T1000 (cell line): ENCODE measurements around the gene SYVN1.

Experiments
- DNase-seq: peaks from one replicate; lab custom pipeline; 2025; ENCODE audit warnings: mixed read lengths; lab: John Stamatoyannopoulos, UW

Gene SYVN1

DNA sequence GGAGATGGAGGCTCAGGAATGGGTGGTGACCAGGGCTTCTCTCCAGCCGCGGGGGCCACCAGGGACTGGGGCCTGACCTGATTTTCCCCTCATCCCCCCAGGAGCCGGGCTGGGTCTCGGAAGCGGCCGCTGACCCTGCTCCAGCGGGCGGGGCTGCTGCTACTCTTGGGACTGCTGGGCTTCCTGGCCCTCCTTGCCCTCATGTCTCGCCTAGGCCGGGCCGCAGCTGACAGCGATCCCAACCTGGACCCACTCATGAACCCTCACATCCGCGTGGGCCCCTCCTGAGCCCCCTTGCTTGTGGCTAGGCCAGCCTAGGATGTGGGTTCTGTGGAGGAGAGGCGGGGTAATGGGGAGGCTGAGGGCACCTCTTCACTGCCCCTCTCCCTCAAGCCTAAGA, 46.5 kb downstream of the SYVN1 start:
- no peak for DNase-seq

GRCh38 chr11:65087216-65087615, 47.1 kb downstream of the SYVN1 start:
- no peak for DNase-seq

- DNase-seq = no peak
These were observed 47.5 kb downstream of the SYVN1 start for GRCh38 chr11:65086809-65087208.

- no peak for DNase-seq
These were observed 48.9 kb downstream of the SYVN1 start for GRCh38 chr11:65085446-65085845.

- DNase-seq = no peak
These were observed 49.5 kb downstream of the SYVN1 start for GRCh38 chr11:65084598-65085375.

- DNase-seq = peak; percentile 95
These were observed 50.3 kb downstream of the SYVN1 start, which contains the start of the genes CDCA5 and ZFPL1 for GRCh38 chr11:65083834-65084597. Gene CDCA5, minus strand, starts transcription at chr11:65084040. Its CDS starts 62 bp downstream, at chr11:65083978. Gene ZFPL1, plus strand, starts transcription at chr11:65084222. Its CDS starts 477 bp downstream, at chr11:65084699.

- no peak for DNase-seq
These were observed 51.0 kb downstream of the SYVN1 start for GRCh38 chr11:65083134-65083833.

DNA sequence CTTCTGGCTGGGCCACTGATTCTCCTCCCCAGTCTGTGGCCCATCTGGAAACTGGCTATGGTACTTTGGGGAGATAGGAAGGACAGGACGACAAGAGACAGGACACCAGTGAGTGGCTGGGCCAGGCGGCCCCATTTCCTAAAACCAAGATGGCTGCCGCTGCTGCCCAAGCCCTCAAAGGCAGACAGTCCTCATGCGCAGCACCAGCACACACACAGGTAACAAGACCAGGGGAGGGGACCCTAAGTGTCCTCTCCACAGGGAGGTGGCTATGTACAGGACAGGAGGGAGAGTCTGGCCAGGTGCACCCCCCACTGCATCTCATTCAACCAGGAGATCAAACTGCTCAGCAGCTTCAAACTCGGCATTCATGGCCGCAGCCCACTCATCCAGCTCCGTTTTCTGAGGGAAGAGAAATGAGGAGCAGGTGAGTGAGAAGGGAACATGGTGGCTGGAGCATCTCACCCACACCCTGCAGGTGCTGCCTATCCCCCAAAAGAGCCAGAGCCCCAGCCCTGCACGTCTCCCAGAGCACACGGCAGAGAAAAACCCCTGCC, 55.5 kb downstream of the SYVN1 start:
- DNase-seq = no peak

GRCh38 chr11:65078151-65078550, 56.2 kb downstream of the SYVN1 start:
- DNase-seq = no peak

GRCh38 chr11:65077451-65077850, 56.9 kb downstream of the SYVN1 start:
- DNase-seq = no peak
